Measurements from ENCODE around the gene ORM2. TPM values are rescaled to one million over a fixed set of nuclear protein-coding genes. Genes with fewer than 3 reads are reported as not detected.

The ORM2 gene
- total and polyA plus RNA-seq, 2 donors (not counting 1 experiment from before 2014, with no cell fraction given): not detected

DNA sequence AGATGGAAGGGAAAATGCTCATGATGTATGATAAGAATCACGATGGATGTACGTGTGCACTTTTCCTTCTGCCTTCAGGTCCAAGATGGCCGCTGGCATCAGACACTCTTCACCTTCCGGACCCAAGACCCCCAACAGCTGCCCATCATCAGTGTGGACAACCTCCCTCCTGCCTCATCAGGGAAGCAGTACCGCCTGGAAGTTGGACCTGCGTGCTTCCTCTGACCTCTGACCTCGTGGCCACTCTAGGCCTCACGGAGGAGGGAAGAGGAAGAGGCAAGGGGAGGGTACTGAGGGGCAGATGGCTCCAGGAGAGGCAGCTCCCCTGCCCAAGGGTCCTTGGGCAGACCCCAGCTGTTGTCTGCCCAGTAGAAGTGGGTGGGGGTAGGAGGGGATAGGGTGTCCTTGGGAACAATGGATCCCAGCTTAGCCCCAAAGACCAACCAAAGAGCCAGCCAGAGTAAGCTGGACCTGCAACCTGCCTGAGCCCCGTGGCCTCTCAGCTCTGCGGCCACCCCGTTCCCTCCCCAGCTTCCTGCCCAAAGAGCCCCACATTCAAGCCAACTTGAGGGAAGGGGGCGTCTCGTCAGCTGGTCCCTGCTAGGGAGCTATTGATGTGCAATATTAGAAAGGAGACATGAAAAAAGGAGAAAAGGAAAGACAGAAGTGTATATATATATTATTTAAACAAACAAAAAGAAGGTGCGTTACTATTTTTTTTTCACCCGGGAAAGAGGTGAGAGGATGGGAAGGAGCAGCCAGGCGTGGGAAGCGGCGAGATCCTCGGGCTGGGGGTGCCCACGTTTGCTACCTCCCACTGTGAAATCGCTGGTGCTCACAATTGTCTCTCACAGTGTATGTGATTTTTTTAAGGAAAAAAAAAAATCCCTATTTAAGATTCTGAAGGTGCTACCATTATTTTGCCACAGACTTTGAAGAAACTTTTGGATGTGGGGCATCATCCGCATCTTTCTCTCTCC, 18.9 kb upstream of the ORM2 start:
- Histone ChIP-seq H3K9me3 (ENCODE audit: control extremely low read depth in 1 of 3, control insufficient read depth in 2 of 3, insufficient read depth in 1 of 3, low read length in 2 of 3) (peaks cover 0 to 14% (median 3%) of the 10 kb centered on the region in 3 donors), H4K20me1 (ENCODE audit: control insufficient read depth, insufficient read depth, low read length, poor library complexity, severe bottlenecking) (no peaks in the 10 kb centered on the region), H3K9ac (ENCODE audit: low read length) (no peak overlapping the region), H3K4me1 (ENCODE audit: control insufficient read depth in 2 of 2, insufficient read depth in 2 of 2, low read length in 2 of 2) (peaks cover 0 to 2% of the 10 kb centered on the region in 2 donors), H3K79me2 (ENCODE audit: control insufficient read depth, insufficient read depth, low read length) (no peaks in the 10 kb centered on the region), H3K36me3 (replicated peaks in 1 of 2; ENCODE audit: control extremely low read depth in 1 of 2, control insufficient read depth in 1 of 2, extremely low read depth in 1 of 2, insufficient read depth in 2 of 2, low read length in 1 of 2) (no peaks in the 10 kb centered on the region), H3K4me3 (ENCODE audit: control extremely low read depth in 1 of 5, extremely low read depth in 1 of 5, insufficient read depth in 1 of 5, low read depth in 2 of 5, low read length in 4 of 5) (no peak overlapping the region), H3K4me2 (replicated peaks; ENCODE audit: low read depth, low read length, poor library complexity, severe bottlenecking) (no peak overlapping the region), H2AFZ (ENCODE audit: insufficient read depth, low read depth, low read length, poor library complexity, severe bottlenecking) (no peak overlapping the region), H3K27ac (ENCODE audit: low read length in 2 of 2) (no peak overlapping the region), H3K27me3 (replicated peaks in 1 of 4; ENCODE audit: control extremely low read depth in 1 of 4, control insufficient read depth in 3 of 4, insufficient read depth in 4 of 4, low read length in 3 of 4) (no peaks in the 10 kb centered on the region)
- intact Hi-C loops (cut with micrococcal nuclease): no loop called here
- Mint-ChIP-seq H3K4me1 (peaks cover under 1% of the 10 kb centered on the region), H3K9me3 (ENCODE audit: insufficient read depth) (no peaks in the 10 kb centered on the region), H3K27ac (no peak overlapping the region), H3K27me3 (no peaks in the 10 kb centered on the region), H3K4me3 (no peak overlapping the region)
- CTCF ChIA-PET: no interaction called here
- DNase-seq: no peak
- ATAC-seq (ENCODE audit: low read depth): no peak
- TF ChIP-seq EZH2 (IDR thresholded peaks at IDR 0.05; ENCODE audit: borderline replicate concordance, insufficient read depth, low read depth, low read length, poor library complexity, severe bottlenecking): no peak
- TF ChIP-seq, protein P1, sequence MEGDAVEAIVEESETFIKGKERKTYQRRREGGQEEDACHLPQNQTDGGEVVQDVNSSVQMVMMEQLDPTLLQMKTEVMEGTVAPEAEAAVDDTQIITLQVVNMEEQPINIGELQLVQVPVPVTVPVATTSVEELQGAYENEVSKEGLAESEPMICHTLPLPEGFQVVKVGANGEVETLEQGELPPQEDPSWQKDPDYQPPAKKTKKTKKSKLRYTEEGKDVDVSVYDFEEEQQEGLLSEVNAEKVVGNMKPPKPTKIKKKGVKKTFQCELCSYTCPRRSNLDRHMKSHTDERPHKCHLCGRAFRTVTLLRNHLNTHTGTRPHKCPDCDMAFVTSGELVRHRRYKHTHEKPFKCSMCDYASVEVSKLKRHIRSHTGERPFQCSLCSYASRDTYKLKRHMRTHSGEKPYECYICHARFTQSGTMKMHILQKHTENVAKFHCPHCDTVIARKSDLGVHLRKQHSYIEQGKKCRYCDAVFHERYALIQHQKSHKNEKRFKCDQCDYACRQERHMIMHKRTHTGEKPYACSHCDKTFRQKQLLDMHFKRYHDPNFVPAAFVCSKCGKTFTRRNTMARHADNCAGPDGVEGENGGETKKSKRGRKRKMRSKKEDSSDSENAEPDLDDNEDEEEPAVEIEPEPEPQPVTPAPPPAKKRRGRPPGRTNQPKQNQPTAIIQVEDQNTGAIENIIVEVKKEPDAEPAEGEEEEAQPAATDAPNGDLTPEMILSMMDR (IDR thresholded peaks at IDR 0.05): no peak
- WGBS (ENCODE audit: insufficient coverage): 86% methylated on average over 9 of the region's 22 CpGs
- POLR2A ChIA-PET: no interaction called here
